ENCODE data around the gene GK2. TPM values are rescaled to one million over a fixed set of nuclear protein-coding genes. Genes with fewer than 3 reads are reported as not detected.

Gene GK2
- total RNA-seq, 1 donor from 2014 or later = not detected

GRCh38 chr4:79358438-79358837 is 49.6 kb downstream of the GK2 start:
- H3K27ac ChIP-seq (ENCODE audit: low read depth, low read length) = no peak overlapping the region
- no peaks in the 10 kb centered on the region for H3K4me1 ChIP-seq (ENCODE audit: control insufficient read depth in 3 of 3, insufficient read depth in 3 of 3, low read length in 3 of 3)
- H3K36me3 ChIP-seq (ENCODE audit: control insufficient read depth in 3 of 3, insufficient read depth in 3 of 3, low read length in 3 of 3) = no peaks in the 10 kb centered on the region
- no peaks in the 10 kb centered on the region for H3K27me3 ChIP-seq (ENCODE audit: control insufficient read depth in 3 of 3, insufficient read depth in 3 of 3, low read length in 3 of 3)
- no peak overlapping the region for H3K9ac ChIP-seq (ENCODE audit: low read depth in 1 of 3, low read length in 3 of 3)
- H3K4me3 ChIP-seq (ENCODE audit: low read length in 3 of 3) = no peak overlapping the region
- H3K9me3 ChIP-seq (ENCODE audit: control insufficient read depth in 3 of 3, low read length in 3 of 3) = no peaks in the 10 kb centered on the region

DNA sequence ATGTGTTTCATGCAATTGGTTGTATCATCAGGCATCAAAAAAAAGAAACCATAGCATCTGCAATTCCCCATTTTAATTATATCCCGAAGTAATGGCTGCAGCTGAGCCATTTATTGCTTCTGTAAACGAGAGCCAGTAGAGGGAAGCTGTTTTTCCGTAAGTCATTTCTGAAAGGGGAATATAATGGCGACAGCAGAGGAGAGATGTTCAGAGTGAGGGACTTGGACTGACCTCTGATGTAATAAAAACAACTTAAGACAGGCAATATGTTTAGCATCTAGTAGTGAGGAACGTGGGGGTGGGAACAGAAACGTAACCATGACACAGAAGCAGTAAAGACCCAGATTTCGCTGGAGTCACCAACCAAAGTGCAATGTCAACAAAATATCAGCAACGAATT is 50.7 kb downstream of the GK2 start:
- Histone ChIP-seq H3K4me1 (ENCODE audit: control insufficient read depth in 3 of 3, insufficient read depth in 3 of 3, low read length in 3 of 3) (no peaks in the 10 kb centered on the region), H3K9ac (ENCODE audit: low read depth in 1 of 3, low read length in 3 of 3) (no peak overlapping the region), H3K36me3 (ENCODE audit: control insufficient read depth in 3 of 3, insufficient read depth in 3 of 3, low read length in 3 of 3) (no peaks in the 10 kb centered on the region), H3K27me3 (ENCODE audit: control insufficient read depth in 3 of 3, insufficient read depth in 3 of 3, low read length in 3 of 3) (no peaks in the 10 kb centered on the region), H3K27ac (ENCODE audit: low read depth, low read length) (no peak overlapping the region), H3K9me3 (ENCODE audit: control insufficient read depth in 3 of 3, low read length in 3 of 3) (no peaks in the 10 kb centered on the region), H3K4me3 (ENCODE audit: low read length in 3 of 3) (no peak overlapping the region)

Other genes with a start within 250 kb of the GK2 start
- gene NAA11, start 82.2 kb downstream of the GK2 start, total RNA-seq = not detected